Endothelial cell of umbilical vein (primary cell): ENCODE measurements around the gene RSRC2.

Source experiments
- CTCF ChIP-seq, 2 donors: IDR thresholded peaks; 1 replicate in 1 of 2; 2 replicates in 1 of 2; pipeline ENCODE4 v1.5.1; 2011; ENCODE audit warnings: low read length in 2 of 2, mild to moderate bottlenecking in 2 of 2, moderate library complexity in 2 of 2, control low read depth in 1 of 2, inconsistent platforms in 1 of 2, low read depth in 1 of 2; ENCODE audit not compliant: insufficient read depth in 1 of 2; ENCODE audit errors: extremely low read depth in 1 of 2
- EZH2 ChIP-seq: IDR thresholded peaks from 2 replicates; pipeline ENCODE4 v1.6.1; 2012; ENCODE audit warnings: borderline replicate concordance, low read depth, mild to moderate bottlenecking, moderate library complexity, low read length, inconsistent platforms; ENCODE audit not compliant: severe bottlenecking
- FOS ChIP-seq: IDR thresholded peaks from 2 replicates; pipeline ENCODE4 v1.6.1; 2011; ENCODE audit warnings: mild to moderate bottlenecking, low read length, moderate library complexity, borderline replicate concordance; ENCODE audit not compliant: insufficient read depth
- GATA2 ChIP-seq: IDR thresholded peaks from 2 replicates; pipeline ENCODE4 v1.7.0; 2011; ENCODE audit warnings: low read depth, mild to moderate bottlenecking, moderate library complexity, mixed read lengths, low read length; ENCODE audit not compliant: insufficient read length, insufficient read depth
- MAX ChIP-seq: IDR thresholded peaks from 2 replicates; pipeline ENCODE4 v1.6.1; 2011; ENCODE audit not compliant: insufficient read depth, insufficient read length
- MYC ChIP-seq: IDR thresholded peaks from one replicate; pipeline ENCODE4 v1.6.1; 2011; ENCODE audit warnings: mild to moderate bottlenecking, low read depth, low read length
- POLR2A ChIP-seq: IDR thresholded peaks from 2 replicates; pipeline ENCODE4 v1.6.1; 2012; ENCODE audit warnings: low read depth, mild to moderate bottlenecking, control low read depth, low read length
- POLR2AphosphoS5 ChIP-seq: IDR thresholded peaks from 2 replicates; pipeline ENCODE4 v1.6.1; 2012; ENCODE audit warnings: low read depth, mild to moderate bottlenecking, control low read depth, low read length, moderate library complexity; ENCODE audit not compliant: insufficient read depth

- TF ChIP-seq EZH2, result no peak
- no peak for TF ChIP-seq CTCF (IDR thresholded peaks at IDR 0.05; ENCODE audit: extremely low read depth in 1 of 2, insufficient read depth in 1 of 2, low read depth in 1 of 2, low read length in 2 of 2)
- peak; percentile 63 for TF ChIP-seq POLR2A
- no peak for TF ChIP-seq POLR2AphosphoS5
- no peak for TF ChIP-seq MYC
- TF ChIP-seq FOS, result no peak
- no peak for TF ChIP-seq MAX
- no peak for TF ChIP-seq GATA2
Observed at GRCh38 chr12:122503783-122504590, 22.7 kb downstream of the RSRC2 start.
